ENCODE results near the gene RUNX3.

DNA sequence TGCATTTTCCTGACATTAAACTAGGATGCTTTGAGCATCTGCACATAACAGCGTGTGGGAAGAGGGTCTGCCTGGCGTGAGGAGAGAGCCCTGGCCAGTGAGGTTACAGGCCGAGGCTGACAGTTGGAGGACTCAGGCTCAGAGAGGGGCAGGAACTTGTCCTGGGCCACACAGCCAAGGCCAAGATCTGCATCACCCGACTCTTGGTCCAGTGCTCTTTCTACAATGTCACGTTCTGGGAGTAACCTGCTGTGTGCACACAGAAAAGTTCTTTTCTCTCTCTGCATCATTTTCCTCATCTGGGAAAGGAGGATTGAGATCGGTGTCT, 42.8 kb upstream of the RUNX3 start:
- TF ChIP-seq, protein P1, sequence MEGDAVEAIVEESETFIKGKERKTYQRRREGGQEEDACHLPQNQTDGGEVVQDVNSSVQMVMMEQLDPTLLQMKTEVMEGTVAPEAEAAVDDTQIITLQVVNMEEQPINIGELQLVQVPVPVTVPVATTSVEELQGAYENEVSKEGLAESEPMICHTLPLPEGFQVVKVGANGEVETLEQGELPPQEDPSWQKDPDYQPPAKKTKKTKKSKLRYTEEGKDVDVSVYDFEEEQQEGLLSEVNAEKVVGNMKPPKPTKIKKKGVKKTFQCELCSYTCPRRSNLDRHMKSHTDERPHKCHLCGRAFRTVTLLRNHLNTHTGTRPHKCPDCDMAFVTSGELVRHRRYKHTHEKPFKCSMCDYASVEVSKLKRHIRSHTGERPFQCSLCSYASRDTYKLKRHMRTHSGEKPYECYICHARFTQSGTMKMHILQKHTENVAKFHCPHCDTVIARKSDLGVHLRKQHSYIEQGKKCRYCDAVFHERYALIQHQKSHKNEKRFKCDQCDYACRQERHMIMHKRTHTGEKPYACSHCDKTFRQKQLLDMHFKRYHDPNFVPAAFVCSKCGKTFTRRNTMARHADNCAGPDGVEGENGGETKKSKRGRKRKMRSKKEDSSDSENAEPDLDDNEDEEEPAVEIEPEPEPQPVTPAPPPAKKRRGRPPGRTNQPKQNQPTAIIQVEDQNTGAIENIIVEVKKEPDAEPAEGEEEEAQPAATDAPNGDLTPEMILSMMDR (IDR thresholded peaks at IDR 0.05) = no peak
- TF ChIP-seq POLR2A (IDR thresholded peaks at IDR 0.05) = no peak
